ENCODE data around the gene TRABD2A.

DNA sequence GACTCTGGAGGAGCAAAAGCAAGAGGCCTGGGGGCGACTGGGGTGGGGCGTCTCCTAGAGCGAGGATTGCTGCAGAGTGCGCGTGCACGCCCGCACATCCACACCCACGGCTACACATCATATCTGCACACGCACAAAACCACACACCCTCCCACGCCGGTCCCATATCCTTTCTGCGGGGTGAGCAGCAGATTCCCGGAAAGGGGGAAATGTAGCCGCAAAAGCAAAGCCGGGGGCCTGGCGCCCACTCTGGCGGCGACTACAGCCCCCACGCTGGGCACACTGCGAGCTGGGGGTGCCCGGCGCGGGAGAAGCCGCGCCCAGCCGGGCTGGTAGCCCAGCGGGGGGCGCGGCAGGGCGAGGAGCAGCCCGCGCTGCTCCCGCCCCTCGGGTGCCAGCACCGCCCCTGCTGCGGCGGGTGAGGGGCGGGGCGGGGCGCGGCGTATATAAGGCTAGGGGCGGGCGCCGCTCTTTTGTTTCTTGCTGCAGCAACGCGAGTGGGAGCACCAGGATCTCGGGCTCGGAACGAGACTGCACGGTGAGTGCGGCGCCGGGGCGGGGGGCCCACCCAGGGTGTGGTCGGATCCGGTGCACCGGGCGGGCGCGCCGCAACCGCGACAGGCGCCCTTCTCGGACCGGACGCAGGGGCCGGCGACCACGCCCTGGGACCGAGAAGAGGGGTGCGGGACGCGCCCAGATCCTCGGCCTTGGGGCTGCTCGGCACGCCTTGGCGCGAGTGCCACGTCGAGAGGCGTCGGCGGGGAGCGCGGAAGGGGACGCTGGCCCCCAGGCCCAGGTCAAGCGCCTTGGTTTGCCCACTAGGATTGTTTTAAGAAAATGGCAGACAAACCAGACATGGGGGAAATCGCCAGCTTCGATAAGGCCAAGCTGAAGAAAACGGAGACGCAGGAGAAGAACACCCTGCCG, 24.6 kb upstream of the TRABD2A start, which contains the start of gene TMSB10:
- TF ChIP-seq POLR2A (IDR thresholded peaks at IDR 0.05): peak; percentile 92
- TF ChIP-seq, protein P1, sequence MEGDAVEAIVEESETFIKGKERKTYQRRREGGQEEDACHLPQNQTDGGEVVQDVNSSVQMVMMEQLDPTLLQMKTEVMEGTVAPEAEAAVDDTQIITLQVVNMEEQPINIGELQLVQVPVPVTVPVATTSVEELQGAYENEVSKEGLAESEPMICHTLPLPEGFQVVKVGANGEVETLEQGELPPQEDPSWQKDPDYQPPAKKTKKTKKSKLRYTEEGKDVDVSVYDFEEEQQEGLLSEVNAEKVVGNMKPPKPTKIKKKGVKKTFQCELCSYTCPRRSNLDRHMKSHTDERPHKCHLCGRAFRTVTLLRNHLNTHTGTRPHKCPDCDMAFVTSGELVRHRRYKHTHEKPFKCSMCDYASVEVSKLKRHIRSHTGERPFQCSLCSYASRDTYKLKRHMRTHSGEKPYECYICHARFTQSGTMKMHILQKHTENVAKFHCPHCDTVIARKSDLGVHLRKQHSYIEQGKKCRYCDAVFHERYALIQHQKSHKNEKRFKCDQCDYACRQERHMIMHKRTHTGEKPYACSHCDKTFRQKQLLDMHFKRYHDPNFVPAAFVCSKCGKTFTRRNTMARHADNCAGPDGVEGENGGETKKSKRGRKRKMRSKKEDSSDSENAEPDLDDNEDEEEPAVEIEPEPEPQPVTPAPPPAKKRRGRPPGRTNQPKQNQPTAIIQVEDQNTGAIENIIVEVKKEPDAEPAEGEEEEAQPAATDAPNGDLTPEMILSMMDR (IDR thresholded peaks at IDR 0.05): peak in 2 of 4 experiments; percentile 34 to 39
- peak; percentile 86 for TF ChIP-seq POLR2AphosphoS5 (IDR thresholded peaks at IDR 0.05)

Data from prostate gland (tissue), 2 donors.